Activated CD8-positive, alpha-beta T cell treated with anti-CD3 and anti-CD28 coated beads for 36 hours (primary cell): Measurements from ENCODE around the gene SALL1. TPM values are rescaled to one million over a fixed set of nuclear protein-coding genes. Genes with fewer than 3 reads are reported as not detected.

Source experiments
- ATAC-seq: fragments of 200-7000 bp; cut with Tn5 transposase; one replicate; pipeline ENCODE4 v1.10.0; 2021; ENCODE audit warnings: mild to moderate bottlenecking, moderate library complexity
- CTCF ChIA-PET: fragments of 350-600 bp; sonication (Branson Sonifier 250); formaldehyde crosslinking; loops from one replicate; lab custom pipeline; 2021; ENCODE audit warnings: antibody characterized with exemption; lab: Charles Lee
- POLR2A ChIA-PET: fragments of 350-600 bp; sonication (Branson Sonifier 250); formaldehyde crosslinking; loops from one replicate; lab custom pipeline; 2021; ENCODE audit warnings: antibody characterized with exemption; lab: Charles Lee
- DNase-seq: peaks from one replicate; pipeline ENCODE4 v3.0.0-alpha.2; 2020
- H3K27ac Mint-ChIP-seq: one replicate; pipeline ENCODE4 v1.8.0; 2021; ENCODE audit warnings: mild to moderate bottlenecking, mixed read lengths
- H3K27me3 Mint-ChIP-seq: one replicate; pipeline ENCODE4 v1.8.0; 2021; ENCODE audit warnings: mixed read lengths
- H3K36me3 Mint-ChIP-seq: one replicate; pipeline ENCODE4 v1.8.0; 2021; ENCODE audit warnings: low read depth, mixed read lengths
- H3K4me1 Mint-ChIP-seq: one replicate; pipeline ENCODE4 v1.8.0; 2021; ENCODE audit warnings: low read depth, mixed read lengths
- H3K4me3 Mint-ChIP-seq: one replicate; pipeline ENCODE4 v1.8.0; 2021; ENCODE audit warnings: mild to moderate bottlenecking, moderate library complexity, mixed read lengths
- H3K9me3 Mint-ChIP-seq: one replicate; pipeline ENCODE4 v1.8.0; 2021; ENCODE audit warnings: mixed read lengths
- CTCF ChIP-seq: fragments of 200-600 bp; IDR thresholded peaks from one replicate; pipeline ENCODE4 v1.8.0; 2022; ENCODE audit warnings: antibody characterized with exemption, mild to moderate bottlenecking
- intact Hi-C: fragments of 100-400 bp; cut with micrococcal nuclease; formaldehyde crosslinking; loops from one replicate; pipeline ENCODE4 v1.10.0; 2022
- total RNA-seq, 2 experiments: library from RNA; stranded (reverse); gene quantifications; one replicate each; pipeline ENCODE4 v1.2.3, GENCODE V29; 2021

The SALL1 gene
- total RNA-seq, 2 experiments from 2014 or later, result not detected

GRCh38 chr16:51154271-51155171 lies 3.5 kb upstream of the SALL1 start:
- peaks cover 57% of the 10 kb centered on the region for H3K27me3 Mint-ChIP-seq
- peaks cover 7% of the 10 kb centered on the region for H3K4me1 Mint-ChIP-seq
- CTCF ChIA-PET, result no interaction called here
- ATAC-seq, result no peak
- no peak overlapping the region for H3K4me3 Mint-ChIP-seq
- H3K9me3 Mint-ChIP-seq, result peaks cover 4% of the 10 kb centered on the region
- H3K36me3 Mint-ChIP-seq, result peaks cover 2% of the 10 kb centered on the region
- TF ChIP-seq CTCF, result no peak
- intact Hi-C loops, result no loop called here
- no peak overlapping the region for H3K27ac Mint-ChIP-seq
- no peak for DNase-seq
- POLR2A ChIA-PET, result no interaction called here

- Mint-ChIP-seq H3K27me3 (peaks cover 65% of the 10 kb centered on the region), H3K4me3 (no peak overlapping the region), H3K4me1 (peaks cover 7% of the 10 kb centered on the region), H3K27ac (no peak overlapping the region), H3K9me3 (peaks cover 4% of the 10 kb centered on the region), H3K36me3 (peaks cover 2% of the 10 kb centered on the region)
- intact Hi-C loops, result no loop called here
- POLR2A ChIA-PET, result no interaction called here
- no peak for TF ChIP-seq CTCF
- DNase-seq, result no peak
- CTCF ChIA-PET, result no interaction called here
- no peak for ATAC-seq
Observed at GRCh38 chr16:51153577-51154031, 2.5 kb upstream of the SALL1 start.

GRCh38 chr16:51152691-51153576 lies 1.9 kb upstream of the SALL1 start:
- H3K27ac Mint-ChIP-seq, result no peak overlapping the region
- no peak for ATAC-seq

GRCh38 chr16:51151961-51152663 lies 1.0 kb upstream of the SALL1 start:
- H3K36me3 Mint-ChIP-seq, result peaks cover 2% of the 10 kb centered on the region
- no peak overlapping the region for H3K4me3 Mint-ChIP-seq
- intact Hi-C loops, result no loop called here
- ChIA-PET POLR2A (no interaction called here), CTCF (no interaction called here)
- peaks cover 7% of the 10 kb centered on the region for H3K4me1 Mint-ChIP-seq
- no peak for TF ChIP-seq CTCF
- ATAC-seq (no peak), DNase-seq (no peak)
- peaks cover 4% of the 10 kb centered on the region for H3K9me3 Mint-ChIP-seq
- H3K27ac Mint-ChIP-seq, result no peak overlapping the region
- peaks cover 66% of the 10 kb centered on the region for H3K27me3 Mint-ChIP-seq

More at GRCh38 chr16:51152691-51153576, 1.9 kb upstream of the SALL1 start:
- DNase-seq, result no peak
- TF ChIP-seq CTCF, result no peak
- H3K27me3 Mint-ChIP-seq, result peaks cover 69% of the 10 kb centered on the region
- peaks cover 2% of the 10 kb centered on the region for H3K36me3 Mint-ChIP-seq
- H3K9me3 Mint-ChIP-seq, result peaks cover 4% of the 10 kb centered on the region
- H3K4me3 Mint-ChIP-seq, result no peak overlapping the region
- CTCF ChIA-PET, result no interaction called here
- intact Hi-C loops, result no loop called here
- peaks cover 7% of the 10 kb centered on the region for H3K4me1 Mint-ChIP-seq
- POLR2A ChIA-PET, result no interaction called here
